GM12875 (cell line): ENCODE results near the gene DGKQ.

Experiments used
- H3K4me3 ChIP-seq: one replicate; pipeline ENCODE4 v1.5.1; 2011; ENCODE audit warnings: low read depth, low read length, control low read depth
- CTCF ChIP-seq: IDR thresholded peaks from 2 replicates; pipeline ENCODE4 v1.5.1; 2011; ENCODE audit warnings: low read depth, mild to moderate bottlenecking, control low read depth, inconsistent platforms, low read length, moderate library complexity, borderline replicate concordance; ENCODE audit not compliant: insufficient read depth

Gene DGKQ

GRCh38 chr4:997375-998071 lies 24.2 kb upstream of the DGKQ start:
- no peak for TF ChIP-seq CTCF
- H3K4me3 ChIP-seq: no peak overlapping the region

DNA sequence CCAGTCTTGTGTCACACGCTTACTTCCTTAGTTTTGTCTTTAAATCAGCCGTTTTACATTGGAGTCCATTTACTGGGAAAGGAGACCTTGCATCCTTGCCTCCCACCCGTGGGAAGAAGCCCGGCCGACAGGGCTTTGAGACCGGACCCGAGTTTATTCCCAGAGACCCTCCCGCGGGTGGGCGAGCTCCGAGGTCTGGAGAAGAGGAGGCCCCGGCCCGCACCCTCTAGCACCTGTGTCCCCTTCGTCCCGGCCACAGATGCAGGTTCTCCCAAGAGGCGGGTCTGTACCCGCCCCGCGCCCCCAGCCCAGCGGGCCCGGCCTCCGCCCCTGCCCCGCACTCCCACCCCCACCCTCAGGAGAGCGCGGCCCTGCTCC lies 23.6 kb upstream of the DGKQ start:
- no peak overlapping the region for H3K4me3 ChIP-seq
- TF ChIP-seq CTCF: no peak

DNA sequence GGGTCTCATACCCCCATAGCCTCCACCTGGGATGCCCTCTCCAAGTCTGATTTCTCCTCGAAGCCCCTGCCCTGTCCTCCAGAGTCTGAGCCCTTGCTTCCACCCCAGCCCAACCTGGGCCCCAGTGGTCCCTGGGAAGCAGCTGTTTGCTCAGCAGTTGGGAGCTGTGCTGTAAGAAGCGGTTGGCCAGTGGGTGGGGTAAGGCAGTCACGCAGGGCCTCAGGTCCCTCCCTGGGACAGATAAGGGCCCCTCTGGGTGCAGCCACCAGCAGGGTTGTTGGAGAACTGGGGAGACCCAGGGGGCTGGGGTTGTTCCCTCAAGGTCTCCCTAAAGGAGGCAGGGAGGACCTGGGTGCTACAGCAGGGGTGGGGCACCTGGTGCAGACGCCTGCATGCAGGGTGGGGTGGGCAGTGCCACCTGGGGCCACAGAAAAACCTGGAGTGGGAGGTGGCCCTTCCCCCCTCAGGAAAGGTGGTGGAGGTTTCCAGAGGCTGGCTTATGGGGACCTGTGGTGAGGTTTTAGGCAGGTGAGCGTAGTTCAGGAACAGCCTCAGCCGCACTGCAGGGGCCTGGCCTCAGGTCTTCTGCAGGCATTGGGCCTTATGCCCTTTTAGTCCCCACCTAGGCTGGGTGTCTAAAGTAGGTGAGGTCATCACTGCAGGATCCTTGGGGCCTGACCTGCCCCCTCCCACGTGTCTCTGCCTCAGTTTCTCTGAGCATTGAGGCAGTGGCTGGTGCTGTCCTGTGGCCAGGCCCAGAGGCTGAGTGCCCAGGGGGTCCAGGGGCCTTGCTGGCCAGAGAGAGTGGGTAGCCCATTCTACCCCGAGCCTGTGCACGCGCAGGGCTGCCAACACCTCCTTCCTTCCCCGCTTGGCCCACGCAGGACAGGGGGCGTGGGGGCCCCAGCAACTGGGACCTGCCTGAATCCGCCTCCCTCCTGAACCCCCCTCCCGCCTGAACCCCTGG lies 22.9 kb upstream of the DGKQ start:
- H3K4me3 ChIP-seq: no peak overlapping the region
- no peak for TF ChIP-seq CTCF

DNA sequence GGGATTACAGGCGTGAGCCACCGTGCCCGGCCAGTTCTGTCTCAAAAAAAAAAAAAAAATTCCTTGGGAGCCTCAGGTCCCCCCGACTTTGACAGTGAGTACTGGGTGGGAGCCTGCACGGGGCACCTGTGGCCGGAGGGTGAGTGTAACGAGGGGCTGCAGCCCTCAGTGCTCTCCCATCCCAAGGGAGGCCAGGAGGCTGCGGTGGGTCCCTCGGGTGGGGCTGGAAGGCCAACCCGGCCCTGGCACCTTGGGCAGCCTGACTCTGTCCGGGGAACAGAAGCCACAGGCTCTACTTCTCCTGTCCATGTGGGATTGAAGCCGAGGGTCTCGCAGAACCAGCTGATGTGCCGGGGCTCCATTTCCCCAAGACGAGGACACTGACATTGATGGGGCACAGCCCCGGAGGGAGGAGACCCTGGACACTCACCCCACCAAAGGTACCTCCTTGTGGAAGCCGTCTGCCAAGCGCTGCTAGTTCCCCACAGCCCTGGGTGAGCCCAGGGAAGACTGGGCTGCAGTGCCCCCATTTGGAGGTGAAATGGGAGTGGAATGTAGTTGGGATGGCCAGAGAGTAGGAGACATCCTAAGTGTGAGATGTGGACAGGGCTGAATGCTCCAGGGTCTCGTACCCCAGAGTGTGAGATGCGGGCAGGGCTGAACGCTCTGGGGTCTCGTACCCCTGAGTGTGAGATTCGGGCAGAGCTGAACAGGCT lies 22.1 kb upstream of the DGKQ start:
- TF ChIP-seq CTCF: no peak
- H3K4me3 ChIP-seq: no peak overlapping the region

- H3K4me3 ChIP-seq: no peak within 1 kb of the TSS
- TF ChIP-seq CTCF: no peak
These were observed 20.0 kb upstream of the DGKQ start, which contains the start of gene SLC26A1 for GRCh38 chr4:993111-994029. SLC26A1 (minus strand) TSS chr4:993404; CDS start chr4:991703, 1,701 bp downstream.
